Stomach (tissue), 9 donors: ENCODE measurements around the gene PDE6A. TPM values are rescaled to one million over a fixed set of nuclear protein-coding genes. Genes with fewer than 3 reads are reported as not detected.

Experiments
- DNase-seq, 2 donors: peaks; one replicate each; pipeline versions ENCODE4 v3.0.0 to v3.0.0-alpha.2; 2013 to 2019
- H3K27ac ChIP-seq, 5 donors: fragments of 200-600 bp in 4 of 5; sonication (generic) in 4 of 5; one replicate each; pipeline ENCODE4 v1.5.1; 2013 to 2019; ENCODE audit warnings: mild to moderate bottlenecking in 1 of 5, moderate library complexity in 1 of 5
- H3K27me3 ChIP-seq, 3 donors: fragments of 200-600 bp; sonication (generic); one replicate each; pipeline ENCODE4 v1.5.1; 2017 to 2019; ENCODE audit warnings: mixed run types in 1 of 3
- H3K36me3 ChIP-seq, 4 donors: fragments of 200-600 bp; sonication (generic); 1 replicate in 3 of 4; 2 replicates in 1 of 4; pipeline ENCODE4 v1.5.1; 2016 to 2019
- H3K4me1 ChIP-seq, 4 donors: fragments of 200-600 bp; sonication (generic); one replicate each; pipeline ENCODE4 v1.5.1; 2016 to 2019
- H3K4me3 ChIP-seq, 4 donors: fragments of 200-600 bp; sonication (generic) in 3 of 4; one replicate each; pipeline ENCODE4 v1.5.1; 2016 to 2019; ENCODE audit warnings: mild to moderate bottlenecking in 1 of 4
- H3K9me3 ChIP-seq, 4 donors: fragments of 200-600 bp; sonication (generic); one replicate each; pipeline ENCODE4 v1.5.1; 2016 to 2019
- EP300 ChIP-seq: sonication (generic); formaldehyde crosslinking; IDR thresholded peaks from one replicate; pipeline ENCODE4 v1.6.1; 2017; ENCODE audit warnings: antibody characterized with exemption
- POLR2A ChIP-seq, 4 donors: fragments of 450-650 bp; IDR thresholded peaks; one replicate each; pipeline ENCODE4 v1.6.1; 2016; ENCODE audit warnings: antibody characterized with exemption in 4 of 4, control low read depth in 2 of 4, mild to moderate bottlenecking in 1 of 4, moderate library complexity in 1 of 4
- POLR2AphosphoS5 ChIP-seq, 3 donors: sonication (generic); formaldehyde crosslinking; IDR thresholded peaks; one replicate each; pipeline ENCODE4 v1.6.1; 2016; ENCODE audit warnings: antibody characterized with exemption in 3 of 3
- WGBS, 5 donors: extraction: QIAGEN DNeasy Blood & Tissue Kit in 3 of 5; methylation state at CpG; one replicate each; pipeline versions ENCODE4 v1.1.5 to v1.1.7; 2013 to 2018; 5-methylcytosine and 5-hydroxymethylcytosine counted together
- intact Hi-C: fragments of 100-400 bp; cut with DNase I; formaldehyde crosslinking; loops from one replicate; pipeline ENCODE4 v1.15.1; 2023; ENCODE audit warnings: low total_unique reads
- polyA plus RNA-seq, 3 donors: library from polyadenylated mRNA; stranded (reverse); fragments of 200-250 nt; gene quantifications; one replicate each; pipeline ENCODE4 v1.2.3, GENCODE V29; 2013
- total RNA-seq, 5 donors: library from RNA; depleted of rRNA; stranded (reverse); fragments of >200 nt; gene quantifications; one replicate each; pipeline versions ENCODE4 v1.1.0 to v1.2.3, GENCODE V29; 2014 to 2016
- TF ChIP-seq, protein P1 (sequence below), 7 experiments: fragments of 450-650 bp in 4 of 7; fragments of 200-600 bp in 3 of 7; sonication (generic) in 3 of 7; IDR thresholded peaks; one replicate each; pipeline ENCODE4 v1.5.1; 2016 to 2019; ENCODE audit warnings: antibody characterized with exemption in 7 of 7, control low read depth in 2 of 7, mild to moderate bottlenecking in 1 of 7
- donor health status: healthy with polysubstance abuse.
- donor health status: Bipolar disorder and iron deficiency.
- donor health status: healthy.

Gene PDE6A
- total and polyA plus RNA-seq, 8 donors, result under 0.01 to 0.80 TPM; not detected in 6

DNA sequence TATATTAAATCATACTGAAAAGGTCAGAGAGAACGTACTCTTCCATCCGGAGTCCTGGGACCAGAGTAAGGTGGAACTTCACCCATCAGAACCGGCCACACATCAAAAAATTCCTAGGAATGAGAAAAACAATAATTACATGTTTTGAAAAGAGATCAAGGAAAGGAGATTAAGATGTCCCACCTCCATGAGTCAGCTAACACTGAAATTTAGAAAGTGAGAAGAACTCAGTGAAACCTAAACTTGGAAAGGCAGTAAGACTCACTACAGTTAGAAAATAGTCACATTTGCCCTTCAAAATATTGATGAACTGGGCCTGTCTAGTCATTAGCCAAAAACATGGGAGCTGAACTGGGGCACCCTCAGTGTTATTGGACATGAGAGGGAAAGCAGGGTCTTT lies 23.0 kb downstream of the PDE6A start:
- H3K27ac ChIP-seq, result no peak overlapping the region
- TF ChIP-seq POLR2A (IDR thresholded peaks at IDR 0.05) (no peak), EP300 (no peak), POLR2AphosphoS5 (IDR thresholded peaks at IDR 0.05) (no peak)
- TF ChIP-seq, protein P1, sequence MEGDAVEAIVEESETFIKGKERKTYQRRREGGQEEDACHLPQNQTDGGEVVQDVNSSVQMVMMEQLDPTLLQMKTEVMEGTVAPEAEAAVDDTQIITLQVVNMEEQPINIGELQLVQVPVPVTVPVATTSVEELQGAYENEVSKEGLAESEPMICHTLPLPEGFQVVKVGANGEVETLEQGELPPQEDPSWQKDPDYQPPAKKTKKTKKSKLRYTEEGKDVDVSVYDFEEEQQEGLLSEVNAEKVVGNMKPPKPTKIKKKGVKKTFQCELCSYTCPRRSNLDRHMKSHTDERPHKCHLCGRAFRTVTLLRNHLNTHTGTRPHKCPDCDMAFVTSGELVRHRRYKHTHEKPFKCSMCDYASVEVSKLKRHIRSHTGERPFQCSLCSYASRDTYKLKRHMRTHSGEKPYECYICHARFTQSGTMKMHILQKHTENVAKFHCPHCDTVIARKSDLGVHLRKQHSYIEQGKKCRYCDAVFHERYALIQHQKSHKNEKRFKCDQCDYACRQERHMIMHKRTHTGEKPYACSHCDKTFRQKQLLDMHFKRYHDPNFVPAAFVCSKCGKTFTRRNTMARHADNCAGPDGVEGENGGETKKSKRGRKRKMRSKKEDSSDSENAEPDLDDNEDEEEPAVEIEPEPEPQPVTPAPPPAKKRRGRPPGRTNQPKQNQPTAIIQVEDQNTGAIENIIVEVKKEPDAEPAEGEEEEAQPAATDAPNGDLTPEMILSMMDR (IDR thresholded peaks at IDR 0.05), result no peak
- no peaks in the 10 kb centered on the region for H3K36me3 ChIP-seq
- H3K27me3 ChIP-seq, result no peaks in the 10 kb centered on the region
- DNase-seq, result no peak
- H3K4me3 ChIP-seq, result no peak overlapping the region
- no peaks in the 10 kb centered on the region for H3K4me1 ChIP-seq
- WGBS, 5 donors, result 90 to 97% (median 93%) methylated on average over 3 of the region's 3 CpGs
- intact Hi-C loops, result no loop called here
- no peaks in the 10 kb centered on the region for H3K9me3 ChIP-seq

DNA sequence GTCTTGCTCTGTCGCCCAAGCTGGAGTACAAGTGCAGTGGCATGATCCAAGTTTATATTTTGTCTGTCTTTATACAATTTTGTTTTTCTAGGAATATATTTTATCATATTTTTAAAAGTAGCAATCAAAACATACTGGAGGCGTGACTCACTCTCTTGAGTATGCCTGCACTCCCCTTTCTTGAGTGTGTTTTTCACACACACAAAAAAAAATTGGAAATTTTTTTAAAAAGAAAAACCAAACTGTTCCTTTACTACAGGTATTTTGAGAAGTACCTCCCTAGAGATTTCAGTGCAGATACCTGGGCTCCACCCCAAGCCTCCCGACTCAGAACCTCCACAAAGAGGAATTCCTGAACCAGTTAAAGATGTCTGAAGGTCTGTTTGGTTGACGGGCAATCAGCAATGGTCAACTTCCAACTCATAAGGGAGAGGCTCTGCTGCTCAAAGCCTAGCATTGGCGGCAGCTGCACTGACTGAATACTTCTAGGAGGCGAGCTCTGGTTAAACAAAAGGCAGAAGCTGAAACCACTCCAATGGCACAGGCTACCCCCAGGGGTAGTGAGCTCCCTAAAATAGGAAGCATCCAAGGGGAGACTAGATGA lies 27.4 kb downstream of the PDE6A start:
- intact Hi-C loops, result no loop called here
- WGBS, 5 donors, result 74 to 84% (median 79%) methylated on average over 6 of the region's 6 CpGs
- H3K4me3 ChIP-seq, result no peak overlapping the region

DNA sequence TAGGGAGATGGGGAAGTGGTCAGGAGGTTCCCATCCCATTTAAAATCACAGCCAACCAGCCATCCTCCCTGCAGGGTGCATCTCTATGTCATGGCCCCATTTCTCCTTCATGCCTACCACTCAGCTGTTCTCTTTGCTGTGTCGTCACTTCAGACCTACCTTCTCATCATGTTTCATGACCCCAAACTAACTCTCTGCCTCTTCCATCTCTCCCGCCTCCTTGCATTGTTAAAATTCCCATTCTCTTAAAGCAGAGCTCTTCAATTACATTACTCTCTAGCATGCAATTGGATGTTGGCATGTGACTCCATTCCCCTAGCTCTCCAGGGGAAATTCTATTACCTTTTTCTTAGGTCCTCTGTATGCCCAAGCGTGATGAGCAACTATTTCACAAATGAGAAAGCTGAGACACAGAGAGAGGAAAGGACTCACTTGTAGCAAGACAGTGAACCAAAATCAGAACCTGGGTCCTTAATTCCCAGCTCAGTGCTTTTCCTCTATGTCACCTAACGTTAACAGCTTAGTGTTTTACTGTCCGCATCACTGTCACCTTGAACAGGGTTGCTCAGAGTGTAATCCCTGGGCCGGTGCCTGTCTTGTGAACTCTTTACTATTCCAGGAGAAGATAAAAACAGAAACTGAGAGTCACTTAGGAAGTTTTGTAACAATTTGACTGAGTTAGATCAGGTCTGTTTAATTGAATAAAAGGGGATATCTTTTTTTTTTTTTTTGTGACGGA lies 28.1 kb downstream of the PDE6A start:
- no peak overlapping the region for H3K27ac ChIP-seq
- TF ChIP-seq EP300 (no peak), POLR2A (IDR thresholded peaks at IDR 0.05) (no peak), POLR2AphosphoS5 (IDR thresholded peaks at IDR 0.05) (no peak)
- H3K4me1 ChIP-seq, result peaks cover 0 to 9% (median 0%) of the 10 kb centered on the region in 4 donors
- 90 to 93% (median 92%) methylated on average over 7 of the region's 7 CpGs for WGBS, 5 donors
- H3K4me3 ChIP-seq, result no peak overlapping the region
- intact Hi-C loops, result no loop called here
- no peaks in the 10 kb centered on the region for H3K9me3 ChIP-seq
- H3K27me3 ChIP-seq, result no peaks in the 10 kb centered on the region
- H3K36me3 ChIP-seq, result no peaks in the 10 kb centered on the region
- DNase-seq, result no peak

More for the DNA sequence above, 27.4 kb downstream of the PDE6A start:
- no peak for TF ChIP-seq EP300
- TF ChIP-seq POLR2AphosphoS5 (IDR thresholded peaks at IDR 0.05), result no peak
- TF ChIP-seq, protein P1 (IDR thresholded peaks at IDR 0.05), result no peak
- no peak for TF ChIP-seq POLR2A (IDR thresholded peaks at IDR 0.05)
- no peak overlapping the region for H3K27ac ChIP-seq
- no peaks in the 10 kb centered on the region for H3K36me3 ChIP-seq
- no peak for DNase-seq
- H3K4me1 ChIP-seq, result peaks cover 0 to 5% (median 0%) of the 10 kb centered on the region in 4 donors
- H3K9me3 ChIP-seq, result no peaks in the 10 kb centered on the region
- H3K27me3 ChIP-seq, result no peaks in the 10 kb centered on the region

DNA sequence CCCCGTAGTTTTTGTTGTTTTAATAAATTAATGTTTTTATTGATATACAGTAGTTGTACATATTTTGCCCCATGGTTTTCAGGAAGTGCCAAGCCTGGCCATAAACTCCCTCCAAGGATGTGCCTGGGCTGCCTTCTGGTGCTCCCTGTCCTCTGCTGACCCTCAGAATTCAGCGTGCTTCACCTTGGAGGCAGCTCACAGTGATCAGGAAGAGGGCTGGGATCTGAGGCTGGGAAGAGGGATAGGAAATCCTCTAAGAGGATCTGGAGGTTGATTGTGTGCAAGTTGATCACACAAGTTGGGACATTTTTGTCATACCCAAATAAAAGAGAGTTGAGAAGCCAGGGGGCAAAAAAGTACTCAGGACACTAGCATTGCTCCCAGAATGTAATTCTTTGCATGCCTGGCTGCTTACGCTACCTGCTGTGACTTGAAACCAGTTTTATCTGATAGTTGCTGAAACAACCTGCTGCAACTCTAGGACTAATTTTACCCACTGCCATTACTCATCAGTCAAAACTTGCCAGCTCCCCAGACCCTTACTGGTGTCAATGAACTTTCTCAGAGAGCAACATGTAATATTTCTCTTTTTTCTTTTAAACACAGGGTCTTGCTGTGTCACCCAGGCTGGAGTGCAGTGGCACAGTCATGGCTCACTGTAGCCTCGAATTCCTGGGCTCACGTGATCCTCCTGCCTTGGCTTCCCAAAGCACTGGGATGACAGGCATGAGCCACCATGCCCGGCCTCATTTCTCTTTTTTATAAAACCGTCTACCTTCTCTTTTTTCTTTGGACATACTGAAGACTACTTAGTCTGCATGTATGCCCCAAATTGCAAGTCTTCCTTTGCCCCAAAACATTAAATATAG lies 29.0 kb downstream of the PDE6A start:
- intact Hi-C loops, result no loop called here
- no peaks in the 10 kb centered on the region for H3K36me3 ChIP-seq
- H3K4me3 ChIP-seq, result no peak overlapping the region
- H3K4me1 ChIP-seq, result peaks cover 0 to 9% (median 0%) of the 10 kb centered on the region in 4 donors
- H3K27me3 ChIP-seq, result no peaks in the 10 kb centered on the region
- no peaks in the 10 kb centered on the region for H3K9me3 ChIP-seq
- TF ChIP-seq, protein P1 (IDR thresholded peaks at IDR 0.05), result no peak
- no peak for TF ChIP-seq POLR2AphosphoS5 (IDR thresholded peaks at IDR 0.05)
- no peak for TF ChIP-seq POLR2A (IDR thresholded peaks at IDR 0.05)
- TF ChIP-seq EP300, result no peak
- WGBS, 5 donors, result 83 to 89% (median 88%) methylated on average over 7 of the region's 7 CpGs
- DNase-seq, result no peak
- no peak overlapping the region for H3K27ac ChIP-seq
